ENCODE measurements around the gene STX1B.

Gene STX1B

GRCh38 chr16:30983898-30984610 is 26.4 kb downstream of the STX1B start:
- no peak for DNase-seq
- in situ Hi-C loops (cut with MboI; ENCODE audit: low pct_unique_long_range_greater_than_20kb, low sequenced_read_pairs) = no loop called here

DNA sequence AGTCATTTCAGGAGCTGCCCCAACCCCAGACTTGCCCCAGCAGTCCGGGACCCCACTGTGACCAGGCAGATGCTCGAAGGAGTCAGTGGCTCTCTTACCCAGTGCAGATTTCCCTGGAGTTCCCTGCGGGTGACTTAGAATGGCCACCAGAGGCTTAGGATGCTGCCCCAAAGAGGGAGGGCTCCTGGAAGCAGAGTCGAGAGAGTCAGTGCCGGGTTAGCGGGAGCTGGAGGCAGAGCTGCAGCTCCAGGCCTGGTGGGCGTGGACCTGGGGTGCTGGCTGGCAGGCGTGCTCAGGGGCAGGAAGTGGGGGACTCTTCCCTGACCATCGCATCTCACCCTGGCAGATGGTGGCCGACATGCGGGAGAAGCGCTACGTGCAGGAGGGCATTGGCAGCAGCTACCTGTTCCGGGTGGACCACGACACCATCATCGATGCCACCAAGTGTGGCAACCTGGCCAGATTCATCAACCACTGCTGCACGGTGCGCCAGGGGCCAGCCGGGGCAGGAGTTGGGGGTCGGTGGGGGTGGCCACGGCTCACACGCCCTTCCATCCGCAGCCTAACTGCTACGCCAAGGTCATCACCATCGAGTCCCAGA is 27.0 kb downstream of the STX1B start:
- no peak for DNase-seq
- in situ Hi-C loops (cut with MboI; ENCODE audit: low pct_unique_long_range_greater_than_20kb, low sequenced_read_pairs) = no loop called here

DNA sequence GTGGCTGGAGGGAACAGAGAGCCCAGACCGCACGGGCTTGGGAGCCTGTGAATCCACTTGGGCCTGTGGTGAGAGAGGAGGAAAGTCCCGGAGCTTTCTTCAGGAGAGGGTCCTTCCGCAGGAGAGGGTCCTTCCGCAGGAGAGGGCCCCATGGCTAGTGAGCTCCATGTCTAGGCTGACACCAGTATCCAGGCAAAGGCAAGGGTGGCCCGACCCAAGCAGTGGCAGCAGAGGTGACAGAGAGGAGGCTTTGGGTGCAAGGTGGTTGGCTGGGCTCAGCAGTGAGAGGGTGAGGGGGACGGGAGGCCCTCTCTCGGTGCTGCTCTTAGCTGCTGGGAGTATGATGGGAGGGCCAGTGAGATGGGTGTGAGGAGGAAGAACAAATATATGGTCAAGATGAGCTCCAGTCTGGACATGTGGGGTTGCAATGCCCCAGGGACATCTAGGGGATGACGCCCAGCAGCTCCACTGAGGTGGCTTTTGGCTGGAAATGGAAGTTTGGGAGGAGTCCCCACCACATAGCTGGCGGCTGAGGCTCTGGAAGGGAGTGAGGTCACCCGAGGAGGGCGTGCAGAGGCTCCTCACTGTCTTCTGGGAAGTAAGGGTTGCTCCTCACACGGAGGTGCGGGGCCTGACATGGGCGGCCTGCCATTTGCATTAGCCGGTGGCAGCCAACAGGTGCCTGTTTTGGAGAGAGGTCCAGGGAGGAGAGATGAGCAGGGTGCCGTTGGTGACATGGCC is 27.7 kb downstream of the STX1B start:
- in situ Hi-C loops (cut with MboI; ENCODE audit: low pct_unique_long_range_greater_than_20kb, low sequenced_read_pairs) = no loop called here
- DNase-seq = no peak

- DNase-seq = no peak
- in situ Hi-C loops (cut with MboI; ENCODE audit: low pct_unique_long_range_greater_than_20kb, low sequenced_read_pairs) = no loop called here
Observed at GRCh38 chr16:30980959-30981358, 29.5 kb downstream of the STX1B start.

DNA sequence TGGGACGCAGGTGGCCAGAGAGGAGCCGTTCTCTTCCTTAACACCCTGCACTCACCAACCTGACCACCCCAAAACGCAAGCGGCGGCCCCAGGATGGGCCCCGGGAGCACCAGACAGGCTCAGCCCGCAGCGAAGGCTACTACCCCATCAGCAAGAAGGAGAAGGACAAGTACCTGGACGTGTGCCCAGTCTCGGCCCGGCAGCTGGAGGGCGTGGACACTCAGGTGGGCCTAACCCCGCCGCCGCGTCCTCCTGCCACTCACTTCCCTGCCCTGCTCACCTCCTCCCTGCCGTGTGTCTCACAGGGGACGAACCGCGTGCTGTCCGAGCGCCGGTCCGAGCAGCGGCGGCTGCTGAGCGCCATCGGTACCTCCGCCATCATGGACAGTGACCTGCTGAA is 30.0 kb downstream of the STX1B start:
- DNase-seq = no peak
- in situ Hi-C loops (cut with MboI; ENCODE audit: low pct_unique_long_range_greater_than_20kb, low sequenced_read_pairs) = no loop called here

GRCh38 chr16:30980023-30980371 is 30.4 kb downstream of the STX1B start:
- in situ Hi-C loops (cut with MboI; ENCODE audit: low pct_unique_long_range_greater_than_20kb, low sequenced_read_pairs) = no loop called here
- DNase-seq = no peak

GRCh38 chr16:30979170-30980022 is 31.0 kb downstream of the STX1B start:
- DNase-seq = no peak
- in situ Hi-C loops (cut with MboI; ENCODE audit: low pct_unique_long_range_greater_than_20kb, low sequenced_read_pairs) = no loop called here

GRCh38 chr16:30977502-30977901 is 32.9 kb downstream of the STX1B start:
- DNase-seq = peak; percentile 37
- in situ Hi-C loops (cut with MboI; ENCODE audit: low pct_unique_long_range_greater_than_20kb, low sequenced_read_pairs) = no loop called here

- no peak for DNase-seq
- in situ Hi-C loops (cut with MboI; ENCODE audit: low pct_unique_long_range_greater_than_20kb, low sequenced_read_pairs) = no loop called here
Observed at GRCh38 chr16:30976486-30976885, 34.0 kb downstream of the STX1B start.

DNA sequence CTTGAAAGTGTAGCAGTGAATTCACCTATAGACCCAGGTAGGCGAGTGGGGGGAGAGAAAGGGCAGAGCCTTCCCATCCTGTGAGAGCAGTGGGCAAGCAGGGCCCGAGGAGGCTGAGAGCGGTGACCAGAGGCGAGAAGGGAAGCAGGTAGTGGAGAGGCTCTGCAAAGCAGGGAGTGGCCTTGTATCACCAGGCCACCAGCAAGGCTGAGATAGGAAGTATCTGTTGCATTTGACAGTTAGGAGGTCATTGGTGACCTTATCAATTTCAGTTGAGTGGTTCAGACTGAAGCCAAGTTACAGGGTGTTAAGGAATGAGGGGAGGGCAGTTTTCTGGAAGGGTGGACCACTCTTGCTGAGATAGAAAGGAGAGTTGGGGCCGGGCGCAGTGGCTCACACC is 36.1 kb downstream of the STX1B start:
- in situ Hi-C loops (cut with MboI; ENCODE audit: low pct_unique_long_range_greater_than_20kb, low sequenced_read_pairs) = no loop called here
- DNase-seq = no peak

DNA sequence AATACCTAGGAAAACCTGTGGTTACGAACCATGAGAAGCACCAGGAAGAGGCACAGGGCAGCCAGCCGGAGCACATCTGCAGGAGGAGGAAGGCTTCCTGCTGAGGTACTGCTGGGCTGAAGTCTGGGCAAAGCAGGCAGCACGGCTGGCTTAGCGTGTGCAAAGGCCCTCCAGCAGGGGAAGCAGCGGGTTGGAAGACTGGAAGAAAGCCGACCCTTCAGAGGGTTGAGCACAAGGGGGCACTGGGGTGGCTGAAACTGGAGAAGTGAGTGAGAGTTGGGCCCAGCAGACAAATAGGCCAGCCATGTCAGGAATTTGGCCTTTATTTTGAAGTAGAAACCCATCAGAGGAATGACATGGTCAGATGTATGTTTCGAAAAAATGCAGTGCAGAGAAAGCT is 37.6 kb downstream of the STX1B start:
- peak; percentile 24 for DNase-seq
- in situ Hi-C loops (cut with MboI; ENCODE audit: low pct_unique_long_range_greater_than_20kb, low sequenced_read_pairs) = no loop called here

DNA sequence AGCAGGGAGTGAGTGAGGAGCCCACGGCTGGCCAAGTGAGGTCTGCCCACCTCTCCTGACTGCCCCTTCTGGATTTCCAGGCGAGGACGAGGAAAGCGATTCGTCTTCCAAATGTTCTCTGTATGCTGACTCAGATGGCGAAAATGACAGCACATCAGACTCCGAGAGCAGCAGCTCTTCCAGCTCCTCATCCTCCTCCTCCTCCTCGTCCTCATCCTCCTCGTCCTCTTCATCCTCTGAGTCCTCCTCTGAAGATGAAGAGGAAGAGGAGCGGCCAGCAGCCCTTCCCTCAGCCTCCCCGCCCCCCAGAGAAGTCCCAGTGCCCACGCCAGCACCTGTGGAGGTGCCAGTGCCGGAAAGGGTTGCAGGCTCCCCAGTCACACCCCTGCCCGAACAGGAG is 39.1 kb downstream of the STX1B start:
- in situ Hi-C loops (cut with MboI; ENCODE audit: low pct_unique_long_range_greater_than_20kb, low sequenced_read_pairs) = no loop called here

GRCh38 chr16:30969246-30969842 is 41.1 kb downstream of the STX1B start:
- in situ Hi-C loops (cut with MboI; ENCODE audit: low pct_unique_long_range_greater_than_20kb, low sequenced_read_pairs) = no loop called here
- DNase-seq = no peak

More for the DNA sequence above, 39.1 kb downstream of the STX1B start:
- no peak for DNase-seq

GRCh38 chr16:30967795-30968194 is 42.6 kb downstream of the STX1B start:
- DNase-seq = no peak
- in situ Hi-C loops (cut with MboI; ENCODE audit: low pct_unique_long_range_greater_than_20kb, low sequenced_read_pairs) = no loop called here

GRCh38 chr16:30966033-30966619 is 44.3 kb downstream of the STX1B start:
- in situ Hi-C loops (cut with MboI; ENCODE audit: low pct_unique_long_range_greater_than_20kb, low sequenced_read_pairs) = no loop called here
- no peak for DNase-seq

DNA sequence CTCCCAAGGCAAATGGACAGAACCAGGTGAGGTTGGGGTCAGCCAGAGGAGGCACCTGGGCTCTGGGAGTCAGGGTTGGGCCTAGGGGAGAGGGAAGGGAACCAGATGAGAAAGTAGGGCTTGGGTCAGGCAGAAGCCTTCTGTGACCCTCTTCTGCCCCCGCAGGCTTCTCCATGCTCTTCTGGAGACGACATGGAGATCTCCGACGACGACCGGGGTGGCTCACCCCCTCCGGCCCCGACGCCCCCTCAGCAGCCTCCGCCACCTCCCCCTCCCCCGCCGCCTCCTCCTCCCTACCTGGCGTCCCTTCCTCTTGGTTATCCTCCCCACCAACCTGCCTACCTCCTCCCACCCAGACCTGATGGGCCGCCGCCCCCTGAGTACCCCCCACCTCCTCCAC is 45.0 kb downstream of the STX1B start:
- in situ Hi-C loops (cut with MboI; ENCODE audit: low pct_unique_long_range_greater_than_20kb, low sequenced_read_pairs) = no loop called here
- no peak for DNase-seq

GRCh38 chr16:30964574-30965226 is 45.7 kb downstream of the STX1B start:
- DNase-seq = no peak
- in situ Hi-C loops (cut with MboI; ENCODE audit: low pct_unique_long_range_greater_than_20kb, low sequenced_read_pairs) = no loop called here

GRCh38 chr16:30963925-30964511 is 46.4 kb downstream of the STX1B start:
- in situ Hi-C loops (cut with MboI; ENCODE audit: low pct_unique_long_range_greater_than_20kb, low sequenced_read_pairs) = no loop called here
- no peak for DNase-seq

All from KBM-7 (cell line).